NCI-H1105 (cell line): Measurements from ENCODE around the gene PML.
A peak's percentile ranks its signal among the peaks of the same experiment; 100 is the strongest.

ENCODE experiments used
- DNase-seq: peaks from one replicate; lab custom pipeline; 2025; lab: John Stamatoyannopoulos, UW

The PML gene

DNA sequence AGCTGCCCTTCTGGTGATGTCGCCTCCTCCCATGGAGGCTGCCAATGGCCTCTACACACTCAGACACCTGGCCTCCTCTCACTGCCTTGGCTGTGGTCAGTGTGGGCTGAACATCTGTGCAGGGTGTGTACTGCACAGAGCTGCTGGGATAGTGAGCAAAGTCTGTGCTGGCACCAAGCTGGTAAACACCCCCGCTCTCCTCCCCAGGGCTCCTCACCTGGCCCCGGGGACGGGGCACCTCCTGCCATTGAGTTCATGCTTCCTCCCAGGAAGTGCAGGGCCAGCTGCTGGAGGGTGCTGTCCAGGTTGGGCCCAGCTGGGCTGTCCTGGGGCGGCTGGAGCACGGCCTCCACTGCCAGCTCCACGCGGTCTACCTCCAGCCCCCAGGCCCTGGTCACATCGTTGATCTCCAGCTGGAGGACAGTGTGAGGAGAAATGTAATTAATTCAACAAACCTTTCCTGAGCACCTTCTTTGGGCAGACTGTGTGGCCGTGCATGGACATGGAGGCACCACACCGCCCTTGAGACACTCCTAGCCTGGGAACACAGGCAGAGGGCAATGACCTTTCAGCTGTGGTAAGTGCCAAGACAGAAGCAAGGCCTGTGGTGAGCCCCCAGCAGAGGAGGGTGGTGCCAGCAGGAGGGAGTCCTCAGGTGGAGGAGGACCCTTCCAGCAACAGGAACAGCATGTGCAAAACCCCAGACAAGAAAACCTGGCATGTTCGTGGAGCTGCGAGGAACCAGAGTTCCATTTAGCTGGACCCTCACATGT lies 9.2 kb upstream of the PML start:
- no peak for DNase-seq

DNA sequence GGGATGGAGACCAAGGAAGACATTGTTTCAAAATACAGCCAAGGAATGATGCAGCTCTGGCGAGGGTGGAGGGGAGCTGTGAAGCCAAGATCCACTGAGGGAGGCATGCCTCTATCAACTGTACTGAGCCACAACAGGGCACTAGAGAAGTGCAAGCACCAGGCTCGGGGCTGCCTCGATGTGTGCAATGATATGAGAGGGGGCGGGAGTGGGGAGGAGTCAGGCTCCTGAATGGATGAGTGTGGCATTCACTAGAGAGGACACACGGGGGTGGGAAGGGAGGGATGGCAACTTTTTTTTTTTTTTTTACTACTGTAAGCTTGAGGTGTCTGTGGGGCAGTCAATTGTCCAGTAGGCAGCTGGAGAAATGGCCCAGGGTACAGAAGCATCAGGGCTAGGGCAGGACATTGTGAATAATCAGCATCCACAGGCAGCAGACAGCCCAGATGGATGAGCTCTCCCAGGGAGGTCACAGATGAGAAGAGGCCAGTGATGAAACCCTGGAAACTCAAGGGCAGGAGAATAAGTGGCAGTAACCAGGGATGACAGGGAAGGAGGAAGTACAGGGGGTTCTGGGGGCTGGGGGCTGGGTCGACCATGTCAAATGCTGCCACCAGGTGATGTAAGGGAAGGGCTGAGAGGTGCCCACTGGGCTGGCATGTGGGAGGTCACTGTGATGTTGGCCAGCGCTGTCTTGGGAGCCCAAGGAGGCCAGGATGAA lies 8.3 kb upstream of the PML start:
- no peak for DNase-seq

DNA sequence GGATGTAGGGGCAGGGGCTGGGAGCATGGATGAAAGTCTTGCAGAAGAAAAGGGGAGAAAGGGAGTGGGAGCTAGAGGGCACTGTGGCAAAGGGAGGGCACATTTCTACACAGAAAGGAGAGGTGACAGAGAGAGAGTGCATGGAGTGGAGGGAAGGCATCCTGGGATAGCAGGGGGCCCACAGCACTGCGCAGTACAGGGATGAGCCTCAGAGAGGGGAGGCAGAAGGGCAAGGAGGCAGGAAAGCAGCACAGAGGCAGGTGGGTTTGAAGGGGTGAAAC lies 7.8 kb upstream of the PML start:
- DNase-seq = no peak

DNA sequence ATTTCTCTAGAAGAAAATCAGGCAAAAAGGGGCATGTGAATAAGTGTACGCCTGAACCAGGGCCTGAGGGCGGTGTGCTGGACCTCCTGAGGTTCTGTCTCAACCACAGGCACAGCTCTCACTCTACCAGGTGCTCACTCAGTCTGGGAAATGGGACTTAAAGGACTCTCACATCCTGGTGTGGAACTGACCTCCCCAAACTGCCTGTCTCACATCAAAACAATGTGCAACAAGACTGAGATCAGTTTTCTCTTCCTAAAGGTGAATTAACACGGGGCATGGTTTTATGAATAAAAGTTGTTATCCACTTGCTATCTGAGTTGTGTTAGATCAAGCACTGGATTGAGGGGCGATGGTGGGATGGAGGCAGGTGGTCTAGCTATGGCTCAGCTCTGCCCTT lies 7.3 kb upstream of the PML start:
- no peak for DNase-seq

DNA sequence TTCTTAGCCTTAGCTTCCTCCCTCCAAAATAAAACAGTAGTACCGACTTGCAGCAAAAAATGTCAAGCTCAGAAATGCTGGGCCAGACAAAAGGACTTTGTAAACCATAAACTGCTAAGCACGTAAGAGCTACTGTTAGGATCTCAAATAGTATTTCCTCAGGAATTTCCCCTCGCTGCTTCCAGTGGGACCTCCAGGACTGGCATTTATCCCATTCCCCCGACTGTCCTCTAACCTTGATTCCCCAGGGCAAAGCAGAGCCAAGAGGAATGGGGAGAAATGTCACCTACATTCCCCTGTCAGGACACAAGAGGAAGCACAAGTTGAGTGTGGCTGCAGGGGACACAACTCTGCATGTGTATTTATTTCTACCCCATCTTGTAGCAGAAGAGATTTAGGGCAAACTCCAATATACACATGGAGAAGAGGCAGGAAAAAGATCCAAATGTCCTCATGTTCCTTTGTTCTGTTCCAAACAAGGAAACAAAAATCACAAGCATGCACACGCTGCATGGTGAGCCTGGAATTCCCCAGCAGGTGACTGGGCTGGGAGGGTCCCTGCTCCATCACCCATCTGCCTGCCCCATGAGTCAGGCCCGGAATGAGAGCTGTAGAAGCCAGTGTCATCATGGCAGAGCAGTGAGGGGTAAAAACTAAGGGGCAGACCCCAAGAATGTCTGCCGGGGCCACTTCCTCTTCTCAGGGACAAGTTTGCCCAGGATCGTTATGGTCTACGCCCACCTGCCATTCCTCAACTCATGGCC lies 6.7 kb upstream of the PML start:
- no peak for DNase-seq

DNA sequence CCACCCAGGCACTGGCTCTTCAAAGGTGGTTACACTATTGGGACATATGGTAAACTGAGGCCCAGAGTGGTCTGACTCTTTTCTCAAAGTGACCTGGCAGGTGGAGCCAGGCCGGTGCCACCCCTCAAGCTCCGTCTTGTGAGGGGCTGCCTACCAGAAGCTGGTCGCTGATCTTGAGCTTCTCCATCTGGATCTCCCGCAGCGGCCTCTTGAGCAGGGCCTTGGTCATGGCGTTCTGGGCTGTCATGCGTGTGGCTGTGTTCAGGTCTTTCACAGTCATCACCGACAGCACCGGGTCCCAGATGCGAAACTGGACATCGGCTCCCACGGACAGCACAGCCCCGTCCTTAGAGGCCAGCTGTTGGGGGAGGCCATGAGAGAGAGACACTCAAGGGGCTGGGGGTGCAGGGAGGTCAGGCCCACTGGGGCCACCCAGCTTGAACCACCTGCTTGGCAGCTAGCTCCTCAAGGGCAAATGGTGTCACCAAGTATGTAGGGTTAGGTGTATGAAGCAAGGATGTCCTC lies 6.0 kb upstream of the PML start:
- no peak for DNase-seq

DNA sequence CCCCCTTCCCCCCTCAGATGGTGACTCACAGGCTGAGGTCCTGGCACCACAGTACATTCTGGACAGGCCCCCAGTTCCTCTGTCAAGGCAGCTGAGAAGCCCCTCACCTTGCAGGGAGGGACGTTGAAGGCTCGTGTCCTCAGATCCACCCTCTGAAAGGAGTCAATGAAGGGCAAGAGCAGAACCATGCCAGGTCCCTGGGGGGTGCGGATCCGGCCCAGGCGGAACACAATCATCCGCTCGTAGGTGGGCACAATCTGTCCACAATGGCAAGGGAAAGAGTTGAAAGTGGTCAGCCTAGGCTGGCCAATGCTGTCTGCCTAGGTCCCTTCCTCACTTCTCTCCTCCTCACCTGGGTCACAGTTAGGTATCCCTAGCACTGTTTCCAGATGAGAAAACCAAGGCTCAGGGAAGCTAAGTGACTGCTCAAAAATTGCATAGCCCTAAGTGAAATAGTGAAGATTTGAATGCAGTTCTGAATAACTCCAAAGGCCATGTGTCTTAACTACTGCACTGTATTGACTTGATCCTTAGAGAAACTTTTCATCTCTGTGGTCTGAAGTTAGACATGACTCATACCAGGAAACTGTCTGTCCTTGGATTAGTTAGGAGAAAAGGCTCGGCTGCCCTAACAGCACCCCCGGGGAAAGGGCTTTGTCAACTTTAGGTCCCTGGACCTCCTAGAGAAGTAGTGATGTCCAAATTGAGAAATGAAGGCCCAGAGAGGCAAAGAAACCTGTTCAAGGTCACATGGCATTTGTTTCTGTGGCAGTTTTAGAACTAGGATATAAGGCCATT lies 5.3 kb upstream of the PML start:
- DNase-seq = no peak

DNA sequence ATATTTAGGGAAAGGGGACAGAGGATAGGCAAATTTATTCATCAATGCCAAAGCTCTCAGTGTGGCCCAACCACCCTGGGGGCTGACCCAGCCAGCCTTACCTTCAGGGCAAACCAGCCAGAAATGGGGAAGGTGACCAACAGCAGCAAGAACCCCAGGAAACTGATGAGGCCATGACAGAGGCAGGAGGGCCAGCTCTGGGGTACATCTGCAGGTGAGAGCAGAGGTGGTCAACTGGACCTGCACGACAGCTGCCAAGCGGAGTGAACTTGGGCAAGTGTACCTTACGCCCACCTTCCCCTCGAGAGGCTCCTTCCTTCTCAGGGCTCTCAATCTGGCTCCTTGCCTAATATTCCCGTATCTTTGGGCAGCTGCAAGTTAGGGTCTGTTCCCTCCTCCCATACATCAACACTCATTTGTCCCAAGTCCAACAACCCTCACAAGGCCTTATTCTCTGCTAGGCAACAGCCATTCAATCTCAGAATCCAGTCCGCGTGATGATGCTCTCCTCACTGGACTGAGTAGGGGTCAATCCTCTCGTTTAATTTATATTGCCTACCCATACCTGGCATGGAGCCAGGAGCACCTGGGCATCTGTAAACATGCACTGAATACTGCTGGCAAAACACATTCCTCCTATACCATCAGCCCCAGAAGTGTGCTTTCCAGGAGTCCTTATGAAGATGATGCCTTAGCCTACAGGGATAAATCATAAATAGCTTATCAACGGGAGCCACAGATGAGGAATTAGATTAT lies 4.1 kb upstream of the PML start:
- no peak for DNase-seq

DNA sequence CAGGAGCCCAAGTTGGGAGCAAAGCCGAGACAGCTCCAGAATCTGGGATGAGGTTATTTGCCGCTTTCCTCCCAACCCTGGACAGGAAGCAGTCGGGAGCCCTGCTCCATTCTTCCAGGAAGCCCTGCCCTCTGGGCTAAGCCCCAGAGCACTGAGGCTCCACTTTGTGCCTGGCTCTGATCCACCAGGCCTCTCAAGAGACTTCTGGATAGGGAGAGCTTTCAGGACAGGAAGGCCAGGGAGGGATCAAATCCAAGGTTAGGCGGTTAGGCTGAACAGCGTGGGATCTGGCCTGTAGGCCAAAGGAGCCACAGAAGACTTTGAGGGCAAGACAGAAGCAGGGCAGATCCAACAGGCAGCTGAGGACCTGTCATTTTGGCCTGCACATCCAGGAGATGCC lies 3.3 kb upstream of the PML start:
- DNase-seq = no peak

DNA sequence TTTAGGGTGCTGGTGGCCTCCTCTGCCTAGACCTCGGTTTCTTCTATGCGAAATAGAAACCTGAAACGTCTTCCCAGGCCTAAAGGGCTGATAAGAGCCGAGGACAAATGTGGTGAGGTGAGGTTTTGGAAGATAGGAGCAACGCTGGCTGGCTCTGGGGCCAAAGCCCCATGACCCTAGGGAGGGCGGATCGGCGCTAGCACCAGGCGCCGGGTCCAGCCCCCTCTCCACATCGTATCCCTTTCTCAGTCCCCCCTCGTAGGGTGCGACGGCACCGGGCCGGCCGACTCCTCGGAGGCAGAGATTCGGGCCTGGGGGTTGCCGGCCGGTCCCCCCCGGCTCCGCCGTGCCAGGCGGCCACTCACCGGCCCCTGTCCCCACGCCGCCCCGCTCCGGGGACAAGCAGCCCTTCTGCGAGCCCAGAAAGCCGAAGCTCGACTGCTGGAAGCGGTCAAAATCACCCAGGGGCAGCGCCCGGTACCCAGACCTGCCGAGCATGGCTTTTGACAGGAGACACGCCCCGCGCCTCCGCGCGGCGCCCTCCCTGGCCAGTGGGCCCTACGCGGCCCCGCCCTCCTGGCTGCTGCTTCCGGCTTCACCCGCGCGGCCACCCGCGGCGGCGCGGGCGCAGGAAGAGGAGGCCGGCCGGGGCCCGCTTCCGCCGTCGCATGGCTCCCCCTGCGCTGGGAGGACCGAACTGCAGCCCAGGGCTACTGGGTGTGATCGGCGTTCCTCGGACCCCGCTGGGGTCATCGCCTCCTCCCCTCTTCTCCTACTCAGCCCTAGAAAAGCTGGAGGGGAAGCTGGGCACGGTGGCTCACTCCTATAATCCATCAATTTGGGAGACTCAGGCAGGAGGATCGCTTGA lies 2.6 kb upstream of the PML start, which contains the start of gene STOML1:
STOML1 (minus strand) TSS at position 570 of the 868 bp plus-strand sequence; CDS start at position 498, 72 bp downstream.
- peak; percentile 78 for DNase-seq

DNA sequence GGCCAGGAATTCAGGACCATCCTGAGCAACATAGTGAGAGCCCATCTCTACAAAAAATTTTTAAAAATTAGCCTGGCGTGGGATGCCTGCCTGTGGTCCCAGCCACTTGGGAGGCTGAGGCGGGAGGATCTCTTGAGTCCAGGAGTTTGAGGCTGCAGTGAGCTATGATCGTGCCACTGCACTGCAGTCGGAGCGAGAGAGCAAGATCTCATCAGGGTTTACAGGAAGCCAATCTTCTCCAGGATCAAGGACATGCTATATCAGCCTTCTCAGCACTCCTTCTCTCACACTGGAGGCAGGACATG lies 2.0 kb upstream of the PML start:
- DNase-seq = no peak

DNA sequence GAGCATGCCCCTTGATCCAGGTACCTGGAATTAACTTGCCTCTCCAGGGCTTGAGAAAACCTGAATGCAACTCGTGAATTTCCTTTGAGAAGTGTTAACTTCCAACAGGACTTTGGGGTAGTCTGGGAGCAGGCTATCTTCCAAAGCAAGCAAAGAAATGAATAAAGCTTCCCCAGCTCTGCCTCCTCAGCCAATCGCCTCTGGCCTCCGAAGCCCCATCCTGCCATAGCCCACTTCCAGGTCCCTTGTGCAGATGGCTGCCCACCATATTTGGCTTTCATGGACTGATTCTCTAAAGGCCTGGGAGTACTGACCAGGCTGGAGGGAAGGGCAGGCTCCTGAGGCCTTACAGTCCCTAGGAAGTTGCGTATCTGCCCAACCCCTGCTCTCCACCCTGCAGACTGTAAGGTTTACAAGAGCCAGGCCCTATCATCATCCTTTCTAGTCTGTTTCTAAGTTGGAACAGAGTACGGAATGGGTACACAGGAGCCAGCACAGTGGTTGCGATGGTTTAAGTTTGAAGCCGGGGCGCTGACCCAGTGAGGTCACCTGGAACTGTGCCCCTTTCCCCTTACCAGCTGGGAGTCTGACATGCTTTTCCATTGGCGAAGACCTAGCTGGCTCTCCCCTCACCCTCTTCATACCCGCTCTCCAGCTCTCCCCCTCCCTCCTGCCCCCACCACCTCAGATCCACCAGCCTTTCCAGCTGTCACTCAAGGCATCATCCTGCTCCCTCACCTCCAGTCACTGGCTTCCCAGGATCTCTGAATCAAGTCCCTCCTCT lies 1.1 kb upstream of the PML start:
- DNase-seq = no peak

DNA sequence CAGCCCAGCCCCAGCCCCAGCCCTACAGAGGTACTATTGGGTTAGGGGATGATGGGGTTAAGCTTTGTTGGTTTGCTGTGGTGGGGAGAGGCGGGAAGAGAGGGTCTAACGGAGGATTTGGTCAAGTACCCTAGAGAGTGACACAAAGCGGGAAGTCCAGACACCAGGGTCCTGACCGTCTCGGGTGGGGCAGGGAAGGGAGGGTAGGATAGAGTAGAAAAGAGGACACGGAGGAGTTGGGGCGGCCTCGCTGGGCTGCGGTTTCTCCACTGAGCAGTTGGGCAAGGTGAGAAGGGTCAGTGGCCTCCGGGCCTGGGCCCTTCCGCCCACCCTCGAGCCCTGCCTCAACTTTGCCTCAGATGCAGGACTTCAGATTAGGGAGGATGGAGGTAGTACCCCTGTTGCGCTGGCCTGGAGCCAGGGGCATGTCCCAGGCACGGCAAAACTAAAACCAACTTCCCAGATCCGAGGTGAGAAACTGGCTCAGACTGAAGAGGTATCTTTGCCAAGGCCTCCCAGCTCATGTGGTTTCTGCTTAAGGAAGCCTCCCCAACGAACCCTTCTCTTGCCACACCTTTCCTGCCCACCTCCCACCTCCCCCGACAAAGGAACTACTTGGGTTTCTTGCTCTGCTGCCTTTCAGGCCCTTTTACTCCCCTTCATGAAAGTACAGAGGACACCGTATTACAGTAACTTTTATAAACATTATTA lies 551 bp downstream of the PML start:
- DNase-seq = no peak

DNA sequence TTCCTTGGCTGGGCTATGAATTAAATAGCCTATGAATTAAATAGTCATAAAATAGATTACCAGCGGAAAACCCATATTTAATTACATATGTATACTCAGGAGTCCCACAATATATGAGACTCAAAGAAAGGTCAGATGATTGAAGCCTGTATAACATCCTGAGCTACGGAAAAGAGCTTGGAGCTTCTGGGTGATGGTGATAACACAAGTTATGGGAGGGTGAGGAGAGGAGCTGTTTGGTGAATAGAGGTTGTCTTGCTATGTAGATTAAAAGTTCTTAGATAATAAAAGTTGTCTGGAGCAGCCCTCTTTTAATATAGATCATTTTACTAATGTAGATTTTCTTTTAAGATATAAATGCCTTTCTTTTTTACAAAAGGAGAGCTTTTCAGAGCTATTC lies 1.8 kb downstream of the PML start:
- DNase-seq = no peak

DNA sequence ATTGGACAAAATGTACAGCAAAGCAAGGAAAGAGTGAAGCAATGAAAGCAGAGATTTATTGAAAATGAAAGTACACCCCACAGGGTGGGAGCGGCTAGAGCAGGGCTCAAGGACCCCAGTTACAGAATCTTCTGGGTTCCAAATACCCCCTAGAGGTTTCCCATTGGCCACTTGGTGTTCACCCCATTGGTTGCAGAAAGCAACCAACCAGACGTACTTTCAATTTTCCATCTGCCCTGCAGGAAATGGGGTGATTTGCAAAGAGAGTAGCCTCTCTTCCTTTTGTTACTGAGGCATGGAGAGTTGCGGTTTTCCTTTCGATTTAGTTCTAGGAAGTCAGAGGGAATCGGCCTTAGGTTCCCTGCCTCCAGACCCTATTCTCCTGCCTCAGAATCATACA lies 2.4 kb downstream of the PML start:
- DNase-seq = no peak

DNA sequence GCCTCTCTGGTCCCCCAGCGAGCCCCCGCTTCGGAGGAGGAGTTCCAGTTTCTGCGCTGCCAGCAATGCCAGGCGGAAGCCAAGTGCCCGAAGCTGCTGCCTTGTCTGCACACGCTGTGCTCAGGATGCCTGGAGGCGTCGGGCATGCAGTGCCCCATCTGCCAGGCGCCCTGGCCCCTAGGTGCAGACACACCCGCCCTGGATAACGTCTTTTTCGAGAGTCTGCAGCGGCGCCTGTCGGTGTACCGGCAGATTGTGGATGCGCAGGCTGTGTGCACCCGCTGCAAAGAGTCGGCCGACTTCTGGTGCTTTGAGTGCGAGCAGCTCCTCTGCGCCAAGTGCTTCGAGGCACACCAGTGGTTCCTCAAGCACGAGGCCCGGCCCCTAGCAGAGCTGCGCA lies 3.5 kb downstream of the PML start:
- DNase-seq = no peak

DNA sequence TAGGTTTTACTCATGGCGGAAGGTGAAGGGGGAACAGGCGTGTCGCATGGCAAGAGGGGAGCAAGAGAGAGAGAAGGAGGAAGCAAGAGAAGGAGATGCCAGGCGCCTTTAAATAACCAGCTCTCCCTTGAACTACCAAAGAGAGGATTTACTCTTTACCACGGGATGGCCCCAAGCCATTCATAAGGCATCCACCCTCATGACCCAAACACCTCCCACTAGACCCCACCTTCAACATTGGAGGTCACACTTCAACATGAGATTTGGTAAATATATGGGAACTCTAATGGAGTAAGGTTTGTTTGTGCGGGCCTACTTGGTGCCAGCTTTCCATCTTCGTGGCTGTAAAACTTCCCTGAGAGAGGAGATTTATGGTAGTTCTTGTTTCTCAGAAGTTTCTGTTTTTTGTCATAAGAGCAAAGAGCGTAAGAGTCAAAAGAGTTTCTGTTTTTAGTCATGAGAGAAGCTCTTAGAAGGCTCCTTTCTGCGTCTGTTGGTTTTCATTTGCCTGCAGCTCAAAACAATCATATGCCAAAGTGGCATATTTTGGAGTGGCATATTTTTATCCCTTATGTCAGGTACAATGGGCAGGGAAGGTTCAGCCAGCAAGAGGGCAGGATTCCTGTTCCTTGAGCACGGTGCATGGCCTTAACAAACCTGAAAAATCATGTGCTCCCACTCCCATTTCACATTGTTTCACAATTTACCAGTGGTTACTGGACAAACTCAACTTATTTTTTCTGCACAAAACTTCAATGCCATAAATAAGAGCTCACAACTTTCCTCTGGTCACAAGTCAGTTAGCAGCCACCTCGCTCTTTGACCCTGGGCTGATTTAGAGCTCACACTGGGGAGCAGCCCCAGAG lies 12.5 kb downstream of the PML start:
- no peak for DNase-seq

DNA sequence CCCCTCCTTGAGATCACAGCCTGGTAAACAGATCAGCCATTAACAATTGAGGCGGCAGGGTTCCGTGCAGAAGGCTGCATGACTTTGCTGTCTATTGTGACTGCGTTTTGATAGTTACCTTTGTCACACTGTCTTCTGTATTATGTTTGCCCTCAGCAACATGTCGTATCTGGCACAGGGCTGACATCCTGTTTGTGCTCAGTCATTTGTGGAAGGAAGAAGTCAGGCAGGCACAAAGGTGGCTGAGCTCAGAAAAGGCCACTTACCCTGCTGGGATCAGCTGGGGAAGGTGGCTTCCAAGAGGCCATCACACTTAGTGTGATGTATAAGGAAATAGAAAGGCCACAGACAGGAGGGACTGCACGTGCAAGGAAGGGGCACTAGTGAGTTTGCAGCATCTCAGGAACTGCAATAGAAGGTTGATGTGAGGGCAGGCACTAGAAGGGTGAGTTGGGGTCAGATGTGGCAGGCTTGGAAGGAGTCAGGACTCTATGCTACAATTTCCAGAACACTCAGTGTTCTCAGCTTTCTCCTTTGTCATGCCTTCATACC lies 13.4 kb downstream of the PML start:
- no peak for DNase-seq
